HG03575 (cell line): ENCODE measurements around the gene MXD1.
"Not testable (repeated sequence)": the region's sequence is repeated elsewhere in the genome, so short reads cannot be mapped to it uniquely, and the experiment has no call there.

Experiments used
- ATAC-seq: cut with Tn5 transposase; IDR thresholded peaks from one replicate; pipeline ENCODE4 v1.9.1; 2021; ENCODE audit not compliant: unreplicated experiment, insufficient number of reproducible peaks, low FRiP score; ENCODE audit errors: extremely low read depth

Gene MXD1, protein sequence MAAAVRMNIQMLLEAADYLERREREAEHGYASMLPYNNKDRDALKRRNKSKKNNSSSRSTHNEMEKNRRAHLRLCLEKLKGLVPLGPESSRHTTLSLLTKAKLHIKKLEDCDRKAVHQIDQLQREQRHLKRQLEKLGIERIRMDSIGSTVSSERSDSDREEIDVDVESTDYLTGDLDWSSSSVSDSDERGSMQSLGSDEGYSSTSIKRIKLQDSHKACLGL

DNA sequence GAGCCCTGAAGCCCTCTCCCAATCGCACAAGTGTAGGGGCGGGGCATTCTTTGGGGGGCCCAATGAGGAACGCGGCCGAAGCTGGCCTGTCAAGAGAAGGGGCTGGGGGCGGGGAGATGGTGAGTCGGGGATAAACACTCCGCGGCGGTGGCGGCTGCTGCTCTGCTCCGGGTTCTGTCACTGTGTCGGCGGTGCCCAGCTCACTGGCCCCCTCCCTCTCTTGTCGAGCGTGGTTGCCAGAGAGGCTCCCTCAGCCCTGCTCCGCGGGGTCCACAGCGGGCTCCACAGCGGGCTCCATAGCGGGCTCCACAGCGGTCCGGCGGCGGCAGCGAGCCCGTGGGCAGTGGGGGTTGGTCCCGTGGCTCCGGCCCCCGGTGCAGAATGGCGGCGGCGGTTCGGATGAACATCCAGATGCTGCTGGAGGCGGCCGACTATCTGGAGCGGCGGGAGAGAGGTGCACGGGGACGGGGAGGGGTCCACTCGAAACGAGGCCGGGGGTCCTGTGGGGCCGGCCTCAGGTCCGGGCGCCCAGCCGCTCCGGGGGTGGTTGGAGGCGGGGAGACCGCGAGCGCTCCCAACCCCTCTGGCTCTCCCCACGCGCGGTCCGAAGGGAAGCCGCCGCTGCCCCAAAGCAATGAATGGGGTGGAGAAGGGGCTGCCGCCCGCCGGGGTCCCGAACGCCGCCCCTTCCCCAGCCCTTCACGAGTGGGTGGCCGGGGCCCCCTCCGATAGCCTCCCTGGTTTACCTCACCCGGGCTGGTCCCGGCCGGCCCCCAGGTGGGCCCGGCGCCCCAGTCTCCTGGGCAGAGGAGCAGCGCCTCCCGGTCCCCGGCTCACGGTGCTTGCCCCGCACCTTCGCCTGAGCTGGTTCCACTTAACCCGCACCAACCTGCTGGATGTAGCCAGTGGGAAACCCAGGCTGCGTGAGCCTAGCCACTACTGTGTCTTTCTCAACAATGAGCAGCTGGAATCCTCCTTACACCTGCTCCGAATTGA lies at the start of gene MXD1:
MXD1 (plus strand) TSS at position 160 of the 996 bp plus-strand sequence; CDS start at position 382, 222 bp downstream.
- ATAC-seq, result no peak

- ATAC-seq, result no peak
These were observed 26.5 kb upstream of the MXD1 start for GRCh38 chr2:69888451-69888850.

- ATAC-seq, result no peak
These were observed 25.6 kb upstream of the MXD1 start for GRCh38 chr2:69889302-69889701.

DNA sequence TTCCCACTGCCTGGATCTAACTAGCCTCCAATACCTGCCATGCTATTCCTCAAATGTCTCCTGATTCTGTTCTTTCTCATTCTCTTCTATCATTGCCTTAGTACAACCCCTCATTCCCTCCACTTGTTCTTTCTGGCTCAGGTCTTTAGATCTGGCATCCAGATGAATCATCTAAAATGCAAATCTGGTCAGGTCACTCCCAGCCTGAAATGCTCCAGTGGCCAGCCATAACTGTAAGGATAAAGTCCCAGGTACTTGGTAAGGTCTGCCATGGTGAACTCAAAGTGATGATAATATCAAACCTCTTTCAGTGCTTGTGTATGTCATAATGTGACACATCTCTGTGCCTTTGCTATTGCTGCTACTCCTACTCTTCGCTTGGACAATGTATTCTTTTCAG lies 24.0 kb upstream of the MXD1 start:
- ATAC-seq, result no peak

DNA sequence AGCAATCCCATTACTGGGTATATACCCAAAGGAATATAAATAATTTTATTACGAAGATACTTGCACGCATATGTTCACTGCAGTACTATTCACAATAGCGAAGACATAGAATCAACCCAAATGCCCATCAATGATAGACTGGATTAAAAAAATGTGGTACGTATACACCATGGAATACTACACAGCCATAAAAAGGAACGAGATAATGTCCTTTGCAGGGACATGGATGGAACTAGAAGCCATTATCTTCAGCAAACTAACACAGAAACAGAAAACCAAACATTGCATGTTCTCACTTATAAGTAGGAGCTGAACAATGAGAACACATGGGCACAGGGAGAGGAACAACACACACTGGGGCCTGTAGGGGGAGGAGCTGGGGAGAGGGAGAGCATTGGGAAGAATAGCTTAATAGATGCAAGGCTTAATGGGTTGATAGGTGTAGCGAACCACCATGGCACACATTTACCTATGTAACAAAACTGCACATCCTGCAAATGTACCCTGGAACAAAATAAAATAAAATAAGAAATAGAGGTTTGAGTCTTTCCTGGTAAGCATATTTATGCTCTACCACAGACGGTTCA lies 22.0 kb upstream of the MXD1 start:
- not testable (repeated sequence) for ATAC-seq

DNA sequence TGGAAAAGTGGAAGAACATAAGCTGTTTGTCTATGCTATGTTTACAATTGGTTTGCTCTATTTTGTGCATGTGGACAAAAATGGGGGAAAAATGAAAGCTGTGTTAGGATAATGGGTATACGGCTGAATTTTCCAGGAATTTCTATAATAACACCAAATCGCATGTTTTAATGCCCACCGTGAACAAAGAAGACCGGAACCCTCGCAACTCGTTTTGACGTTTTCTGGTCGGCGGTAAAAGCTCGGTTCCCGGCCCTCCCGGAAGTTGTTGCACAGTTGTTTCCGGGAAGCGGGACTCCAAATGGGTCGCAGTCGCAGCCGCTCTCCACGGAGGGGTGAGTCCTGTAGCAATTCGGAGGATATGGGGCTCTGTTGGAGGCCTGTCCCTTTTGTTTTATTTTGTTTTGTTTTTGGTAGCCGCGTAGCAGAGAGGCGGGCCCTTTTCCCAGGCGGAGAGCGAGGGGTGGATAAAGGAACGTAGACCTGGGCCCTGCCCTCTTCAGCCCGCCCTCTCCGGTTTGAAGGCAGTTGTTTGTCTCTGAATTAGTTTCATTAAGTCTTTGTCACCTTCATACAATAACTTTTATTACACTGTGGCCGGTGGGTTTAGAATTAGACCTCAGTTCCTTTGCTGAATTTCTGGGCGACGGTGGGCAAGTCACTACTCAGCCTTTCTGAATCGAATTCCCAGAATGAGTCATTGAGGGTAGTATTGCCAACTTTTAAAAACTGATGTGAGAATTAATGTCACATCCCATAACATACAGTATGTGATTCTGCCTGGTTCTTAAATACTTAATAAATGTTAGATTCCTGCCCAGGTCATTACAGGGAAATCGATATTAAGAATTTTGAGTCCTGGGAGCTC lies 21.0 kb upstream of the MXD1 start, which contains the start of gene SNRNP27:
SNRNP27 (plus strand) TSS at position 273 of the 868 bp plus-strand sequence; CDS start at position 302, 29 bp downstream.
- ATAC-seq, result no peak

DNA sequence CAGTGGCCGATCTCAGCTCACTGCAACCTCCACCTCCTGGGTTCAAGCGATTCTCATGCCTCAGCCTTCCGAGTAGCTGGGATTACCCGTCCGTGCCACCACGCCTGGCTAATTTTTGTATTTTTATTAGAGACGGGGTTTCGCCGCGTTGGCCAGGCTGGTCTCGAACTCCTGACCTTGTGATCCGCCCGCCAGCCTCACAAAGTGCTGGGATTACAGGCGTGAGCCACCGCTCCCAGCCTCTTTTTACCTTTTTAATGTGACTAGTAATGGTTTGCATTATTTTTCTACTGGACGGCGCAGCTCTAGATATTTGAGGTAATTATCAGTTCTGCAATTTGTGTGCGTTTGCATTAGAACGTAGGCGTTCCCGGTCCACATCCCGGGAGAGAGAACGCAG lies 20.2 kb upstream of the MXD1 start:
- not testable (repeated sequence) for ATAC-seq

- no peak for ATAC-seq
These were observed 12.5 kb upstream of the MXD1 start for GRCh38 chr2:69902213-69902922.

DNA sequence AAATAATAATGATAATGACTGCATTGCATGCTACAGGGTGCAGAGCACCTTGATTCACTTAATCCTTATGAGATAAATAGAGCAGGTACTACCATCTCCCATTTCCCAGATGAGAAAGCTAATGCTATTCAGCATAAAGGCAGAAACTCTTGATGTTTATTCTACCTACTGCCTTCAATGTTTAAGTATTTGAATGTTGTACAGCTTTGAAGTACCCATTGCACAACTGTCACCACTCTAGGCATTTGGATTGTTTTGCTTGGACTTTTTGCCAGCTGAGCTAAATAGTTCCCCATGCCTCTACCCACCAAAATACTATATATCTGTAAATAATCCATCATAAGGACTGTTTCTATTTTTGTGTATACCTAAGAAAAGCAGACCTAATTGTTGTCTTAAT lies 7.7 kb upstream of the MXD1 start:
- no peak for ATAC-seq

GRCh38 chr2:69911985-69912563 lies 2.8 kb upstream of the MXD1 start:
- ATAC-seq, result no peak

GRCh38 chr2:69914164-69914949 lies 552 bp upstream of the MXD1 start:
- peak; percentile 83 for ATAC-seq

GRCh38 chr2:69916106-69916505 lies 1.2 kb downstream of the MXD1 start:
- ATAC-seq, result no peak

DNA sequence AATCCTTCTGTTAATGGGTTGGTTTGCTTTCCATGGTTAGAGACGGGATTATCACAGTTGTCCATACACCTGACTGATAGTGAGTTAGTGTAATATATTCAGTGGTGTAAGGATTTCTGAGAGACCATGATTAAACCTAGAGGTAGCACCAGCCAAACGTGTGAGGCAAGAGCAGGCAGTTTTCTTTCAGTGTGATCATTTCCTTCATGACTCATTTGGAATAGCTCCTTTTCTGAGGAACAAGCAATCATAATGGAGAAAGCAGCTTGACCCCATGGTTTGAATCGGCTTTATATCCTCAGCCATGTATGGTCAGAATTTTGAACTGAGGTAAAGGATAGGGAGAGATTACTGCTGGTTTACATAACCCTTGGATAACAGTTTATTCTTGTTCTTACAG lies 2.9 kb downstream of the MXD1 start:
- no peak for ATAC-seq

GRCh38 chr2:69918401-69918800 lies 3.5 kb downstream of the MXD1 start:
- no peak for ATAC-seq

DNA sequence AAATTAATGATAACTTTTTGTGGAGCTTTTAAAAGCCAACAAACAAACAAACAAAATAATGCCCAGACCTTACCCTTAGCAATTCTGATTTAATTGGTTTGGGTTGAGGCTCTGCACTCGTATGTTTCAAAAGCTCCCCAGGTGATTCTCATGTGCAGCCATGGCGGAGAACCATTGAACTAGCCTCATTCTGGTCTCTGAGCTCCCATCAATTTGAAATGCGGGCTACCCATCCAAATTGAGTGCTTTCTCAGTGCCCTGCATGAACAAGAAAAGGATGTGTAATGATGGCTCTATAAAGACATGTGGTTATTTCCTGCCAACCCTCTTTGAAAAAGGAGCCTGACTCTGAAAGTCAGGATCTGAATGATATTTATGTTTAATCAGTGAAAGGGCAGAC lies 8.2 kb downstream of the MXD1 start:
- ATAC-seq, result no peak

DNA sequence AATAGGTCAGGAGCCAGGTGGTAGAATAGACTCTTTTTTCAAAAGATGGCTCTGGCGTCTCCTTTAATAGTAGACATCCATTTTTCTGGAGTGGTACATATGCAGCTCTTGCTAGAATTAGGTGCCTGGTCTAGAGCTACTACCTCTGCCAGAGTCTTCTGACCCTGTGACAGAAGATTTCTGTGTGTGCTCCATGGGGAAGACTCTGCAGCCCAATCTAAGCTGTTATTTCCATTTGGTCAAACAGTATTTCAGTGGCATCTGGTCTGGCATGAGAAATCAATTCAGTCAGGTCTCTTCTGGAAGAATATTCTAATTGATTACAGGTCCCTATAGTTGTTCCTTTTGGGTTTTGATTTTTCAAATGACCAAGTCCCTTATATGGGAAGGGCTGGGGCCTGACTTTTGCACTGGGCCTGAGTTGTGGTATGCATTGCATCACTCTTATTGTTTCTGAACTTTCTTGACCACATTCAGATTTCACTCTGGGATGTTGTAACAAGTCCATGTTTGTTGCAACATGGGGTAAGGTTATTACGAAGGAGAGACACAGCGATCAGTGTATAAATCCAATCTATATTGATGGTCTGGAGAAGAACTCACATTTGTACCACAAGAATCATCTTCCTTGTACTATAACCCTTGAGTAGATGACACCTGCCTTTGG lies 12.1 kb downstream of the MXD1 start:
- ATAC-seq, result no peak
